Measurements from ENCODE around the gene NSUN4.
"Not testable (repeated sequence)": the region's sequence is repeated elsewhere in the genome, so short reads cannot be mapped to it uniquely, and the experiment has no call there.

NSUN4 gene

DNA sequence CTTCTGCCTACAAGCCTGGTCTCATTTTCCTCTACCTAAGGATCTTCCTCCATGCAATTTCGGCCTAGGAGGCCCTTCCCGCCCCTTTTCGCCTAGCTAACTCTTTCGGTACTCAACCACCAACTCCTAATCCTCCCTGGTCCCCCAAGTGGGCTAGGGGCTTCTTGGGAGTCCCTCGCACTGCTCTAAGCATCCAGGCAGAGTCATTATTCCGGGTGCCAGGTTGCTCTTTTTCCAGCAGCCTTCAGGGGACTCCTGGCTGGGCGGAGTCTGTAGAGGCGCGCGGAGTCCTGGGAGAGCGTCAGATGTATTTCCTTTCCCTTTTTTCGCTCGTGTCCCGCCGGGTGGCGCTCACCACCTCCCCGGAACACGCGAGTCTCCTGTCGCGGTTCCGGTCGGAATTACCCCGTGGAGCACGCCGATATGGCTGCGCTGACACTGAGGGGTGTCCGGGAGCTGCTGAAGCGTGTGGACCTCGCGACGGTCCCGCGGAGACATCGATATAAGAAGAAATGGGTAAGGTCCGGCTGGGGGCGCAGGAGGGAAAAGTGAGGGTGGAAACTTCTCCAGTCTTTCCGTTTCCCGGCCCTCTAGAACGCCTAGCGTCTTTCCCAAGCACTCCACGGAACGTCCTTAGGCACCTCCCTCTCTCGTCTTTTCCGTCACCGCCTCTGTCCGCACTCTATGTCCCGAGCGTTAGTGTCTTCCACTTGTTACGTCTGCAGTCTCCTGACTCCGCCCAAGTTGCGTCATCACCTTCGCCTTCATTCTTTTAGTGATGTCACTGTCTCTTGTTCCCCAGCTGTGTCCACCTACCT, at the start of gene NSUN4:
Gene NSUN4 (plus strand): TSS at position 404 of the 818 bp plus-strand sequence. CDS start 20 bp downstream, at position 424.
- peak; percentile 52 to 66 (median 62) for DNase-seq

DNA sequence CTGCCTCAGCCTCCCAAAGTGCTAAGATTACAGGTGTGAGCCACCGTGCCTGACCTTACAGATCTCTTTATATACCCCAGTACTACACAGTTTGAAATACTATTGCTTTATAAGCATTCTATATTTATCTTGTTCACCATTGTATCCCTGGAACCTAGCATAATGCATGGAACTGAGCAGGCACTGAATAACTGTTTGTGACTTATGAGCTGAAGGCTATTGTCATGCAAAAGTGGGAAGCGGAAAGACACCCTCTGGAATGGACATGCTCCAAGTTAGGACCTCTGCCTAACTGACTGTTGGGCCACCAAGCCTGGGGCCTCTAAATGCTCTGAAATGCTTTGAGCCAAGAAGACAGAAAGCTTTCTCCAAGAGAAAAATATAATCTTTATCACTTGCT, 45.3 kb upstream of the NSUN4 start:
- DNase-seq = no peak

DNA sequence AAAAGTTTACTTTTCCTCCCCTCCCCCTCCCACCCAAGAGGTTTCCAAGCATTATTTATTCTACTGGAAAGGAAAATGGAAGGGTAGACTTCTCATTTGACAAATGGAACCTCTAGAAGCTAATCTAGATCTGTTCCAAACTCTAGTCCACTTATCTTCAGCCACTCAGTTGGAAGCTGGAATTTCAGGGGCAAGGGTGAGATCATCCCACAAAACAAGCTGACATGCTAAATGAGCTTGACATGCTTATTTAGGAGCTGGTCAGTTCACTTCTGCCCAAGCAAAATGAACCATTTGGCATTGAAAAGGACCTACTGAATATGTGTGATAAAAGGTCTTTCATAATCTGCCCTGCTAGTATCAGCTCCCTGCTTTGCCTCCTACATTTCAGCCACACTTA, 42.2 kb upstream of the NSUN4 start:
- no peak for DNase-seq

DNA sequence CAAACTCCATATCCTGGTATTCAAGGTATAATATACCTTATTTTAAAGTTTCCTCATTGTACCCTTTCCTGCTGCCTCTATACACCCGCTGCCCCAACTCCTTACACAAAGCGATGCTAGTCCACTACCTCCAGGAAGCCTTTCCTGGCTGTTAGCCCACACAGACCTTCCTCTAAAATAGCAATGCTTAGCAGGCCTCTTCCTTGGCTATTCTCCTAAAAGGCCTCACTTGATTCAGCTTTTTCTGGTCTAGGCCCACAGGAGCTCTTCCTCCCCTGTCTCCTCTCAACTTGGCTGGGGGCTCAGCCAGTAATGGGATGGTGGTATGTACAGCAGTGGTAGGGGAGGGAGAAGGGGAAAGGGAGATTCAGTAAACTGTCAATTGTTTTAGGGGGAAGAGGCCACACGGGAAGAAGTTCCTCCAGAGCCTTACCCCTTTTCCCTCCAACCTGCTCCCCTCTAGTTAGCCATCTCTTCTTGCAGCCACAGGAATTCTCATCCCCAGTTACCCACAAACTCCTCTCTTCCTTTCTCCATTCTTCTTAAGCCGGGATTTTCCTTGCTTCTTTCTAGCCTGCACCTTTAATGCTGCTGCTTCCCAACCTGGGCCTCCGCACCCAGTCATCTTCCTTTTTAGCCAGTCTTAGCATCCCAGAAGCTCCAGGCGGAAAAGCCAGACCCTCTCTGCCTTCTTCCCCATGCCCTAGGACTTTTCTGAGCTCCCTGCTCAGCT, 39.8 kb upstream of the NSUN4 start:
- no peak for DNase-seq

DNA sequence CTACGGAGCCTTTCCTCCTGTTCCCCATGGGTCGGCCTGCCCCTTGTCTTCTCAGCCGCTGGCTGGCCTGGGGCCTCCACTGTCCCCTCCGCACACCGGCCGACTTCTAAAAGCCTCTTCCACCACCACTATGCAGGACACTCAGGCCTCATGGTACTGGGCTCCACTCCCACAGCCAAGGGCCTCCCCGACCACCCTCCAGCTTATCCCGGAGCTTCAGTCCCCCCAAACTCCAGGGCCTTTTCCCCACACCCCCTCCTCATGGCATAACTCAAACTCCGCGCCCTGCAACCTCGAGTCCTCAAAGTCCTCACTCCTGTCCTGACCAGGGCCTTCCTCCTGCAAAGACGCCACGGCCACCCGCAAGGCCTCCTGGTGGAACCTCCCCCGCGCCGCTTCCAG, 39.2 kb upstream of the NSUN4 start:
- DNase-seq = no peak

DNA sequence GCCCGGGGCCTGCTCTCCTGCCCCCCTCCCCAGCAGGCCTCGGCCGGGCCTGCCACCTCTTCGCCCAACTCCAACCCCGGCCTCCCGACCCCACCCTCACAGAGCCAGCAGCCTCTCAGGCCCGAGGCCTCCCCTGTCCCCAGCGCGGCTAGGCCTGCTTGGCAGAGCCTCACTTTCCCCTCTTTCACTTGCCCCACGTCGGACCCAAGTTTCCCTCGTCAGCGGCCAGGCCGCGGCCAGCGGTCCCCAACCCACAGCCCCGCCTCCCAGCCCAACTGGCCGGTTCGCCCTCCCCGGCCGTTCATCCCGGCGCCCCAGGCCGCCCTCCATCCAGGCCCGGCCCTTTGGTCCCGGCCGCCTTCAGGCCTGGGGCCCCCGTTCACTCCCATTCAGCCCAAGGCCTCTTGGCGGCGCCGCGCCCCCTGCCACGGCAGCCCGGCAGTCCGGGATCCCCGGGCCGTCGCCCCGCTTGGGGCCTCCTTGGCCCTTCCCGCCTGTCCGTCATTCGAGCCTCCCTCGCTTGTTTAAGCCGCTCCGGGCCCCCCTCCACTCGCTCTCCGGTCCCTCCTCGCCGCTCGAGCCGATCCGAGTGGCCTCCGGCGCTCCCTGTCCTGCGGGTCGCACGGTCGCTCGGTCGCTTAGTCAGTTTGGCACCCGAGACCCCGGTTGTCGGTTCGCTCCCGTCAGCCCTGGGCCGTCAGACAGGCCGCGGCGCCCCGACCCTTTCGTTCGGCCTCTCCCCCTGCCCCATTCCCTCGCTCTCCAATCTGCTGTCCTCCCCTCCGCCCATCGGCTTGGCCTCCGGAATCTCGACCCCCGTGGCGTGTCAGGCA, 38.6 kb upstream of the NSUN4 start:
- peak in 3 of 4 experiments; percentile 13 to 45 (median 25) for DNase-seq

DNA sequence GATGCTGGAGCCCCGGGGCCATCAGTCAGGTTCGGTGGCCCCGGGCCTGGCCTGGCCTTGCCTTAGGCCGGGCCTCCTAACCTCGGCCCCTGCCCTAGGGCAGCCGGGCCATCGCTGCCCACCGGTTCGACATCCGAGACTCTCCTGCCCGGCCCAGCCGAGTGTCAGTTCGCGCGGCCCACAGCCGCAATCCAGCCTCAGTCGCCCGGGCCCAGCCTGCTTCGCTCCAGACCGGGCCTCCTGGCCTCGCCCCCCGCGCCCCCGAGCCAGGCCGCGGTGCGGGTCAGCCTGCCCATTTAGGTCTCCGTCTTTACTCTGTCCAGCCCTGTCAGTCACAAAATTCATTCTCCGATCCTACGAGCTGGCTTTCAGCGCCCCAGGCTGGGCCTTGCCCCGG, 38.0 kb upstream of the NSUN4 start:
- no peak for DNase-seq

DNA sequence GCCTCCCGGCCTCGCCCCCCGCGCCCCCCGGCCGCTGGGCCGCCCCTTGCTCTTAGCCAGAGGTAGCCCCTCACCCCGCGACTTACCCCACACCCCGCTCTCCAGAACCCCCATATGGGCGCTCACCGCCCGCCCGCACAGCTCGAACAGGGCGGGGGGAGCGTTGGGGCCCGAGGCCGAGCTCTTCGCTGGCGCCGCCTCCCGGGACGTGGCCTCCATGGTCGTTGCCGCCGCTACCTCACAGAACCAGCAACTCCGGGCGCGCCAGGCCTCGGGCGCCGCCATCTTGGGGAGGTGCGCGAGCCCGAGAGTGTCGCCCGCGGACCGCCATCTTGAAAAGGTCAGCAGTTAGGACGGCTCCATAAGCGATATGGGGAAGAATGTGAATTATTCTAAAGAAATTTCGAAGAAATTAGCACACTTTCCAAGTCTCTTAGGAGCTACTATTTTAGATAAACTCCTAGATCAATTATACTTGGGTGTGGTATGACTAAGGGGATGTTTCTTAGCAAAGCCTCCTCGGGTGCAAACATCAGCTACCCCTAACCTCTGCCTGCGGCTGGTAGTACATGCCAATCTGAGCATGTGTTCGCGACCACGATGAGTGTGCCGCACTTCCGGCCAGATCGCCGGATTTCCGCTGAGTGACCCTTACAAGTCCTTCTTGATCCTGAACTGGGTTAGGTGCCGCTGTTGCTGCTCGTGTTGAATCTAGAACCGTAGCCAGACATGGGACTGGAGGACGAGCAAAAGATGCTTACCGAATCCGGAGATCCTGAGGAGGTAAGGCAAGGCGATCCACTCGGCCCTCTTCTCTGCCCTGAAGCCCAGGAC, 37.4 kb upstream of the NSUN4 start, which contains the start of the genes LRRC41 and UQCRH:
Gene LRRC41 (minus strand): TSS at position 579 of the 834 bp plus-strand sequence. CDS start 294 bp downstream, at position 285.
Gene UQCRH (plus strand): TSS at position 661 of the 834 bp plus-strand sequence. CDS start 69 bp downstream, at position 730.
- DNase-seq = peak; percentile 79 to 90 (median 86)

DNA sequence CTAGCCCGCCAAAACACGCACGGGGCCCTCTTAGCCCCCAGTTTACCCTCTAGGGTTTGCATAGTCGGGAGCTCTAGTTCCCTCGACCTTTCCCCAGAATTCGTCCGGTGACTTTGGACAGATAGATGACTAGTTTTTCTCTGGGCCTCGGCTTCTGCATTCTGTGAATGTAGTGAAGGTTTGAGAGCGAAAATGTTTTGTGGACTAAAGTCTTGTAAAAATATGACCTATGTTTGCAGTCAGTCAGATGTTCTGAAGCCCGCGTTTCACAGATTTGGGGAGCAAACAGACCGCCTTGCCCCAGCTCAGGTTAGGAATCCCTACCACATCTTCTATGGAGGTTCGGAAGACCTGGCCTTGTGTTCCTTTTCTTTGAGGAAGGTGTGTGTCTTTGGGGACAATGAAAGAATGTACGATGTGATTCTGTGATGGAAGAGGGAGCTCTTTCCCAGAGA, 36.7 kb upstream of the NSUN4 start:
- DNase-seq = no peak

DNA sequence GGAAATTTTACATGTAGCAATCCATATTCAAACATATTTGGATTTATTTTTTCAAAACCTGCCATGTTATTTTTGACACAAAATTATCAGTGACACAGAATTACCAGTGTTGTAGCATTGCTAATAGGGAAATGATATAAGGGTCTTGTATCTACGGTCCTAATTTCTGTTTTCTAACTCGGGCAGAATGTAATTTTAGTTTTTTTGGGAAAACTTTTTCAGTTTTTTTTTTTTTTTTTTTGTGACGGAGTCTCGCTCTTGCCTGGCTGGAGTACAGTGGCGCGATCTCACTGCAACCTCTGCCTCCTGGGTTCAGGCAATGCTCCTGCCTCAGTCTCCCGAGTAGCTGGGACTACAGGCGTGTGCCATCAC, 34.5 kb upstream of the NSUN4 start:
- DNase-seq = no peak

DNA sequence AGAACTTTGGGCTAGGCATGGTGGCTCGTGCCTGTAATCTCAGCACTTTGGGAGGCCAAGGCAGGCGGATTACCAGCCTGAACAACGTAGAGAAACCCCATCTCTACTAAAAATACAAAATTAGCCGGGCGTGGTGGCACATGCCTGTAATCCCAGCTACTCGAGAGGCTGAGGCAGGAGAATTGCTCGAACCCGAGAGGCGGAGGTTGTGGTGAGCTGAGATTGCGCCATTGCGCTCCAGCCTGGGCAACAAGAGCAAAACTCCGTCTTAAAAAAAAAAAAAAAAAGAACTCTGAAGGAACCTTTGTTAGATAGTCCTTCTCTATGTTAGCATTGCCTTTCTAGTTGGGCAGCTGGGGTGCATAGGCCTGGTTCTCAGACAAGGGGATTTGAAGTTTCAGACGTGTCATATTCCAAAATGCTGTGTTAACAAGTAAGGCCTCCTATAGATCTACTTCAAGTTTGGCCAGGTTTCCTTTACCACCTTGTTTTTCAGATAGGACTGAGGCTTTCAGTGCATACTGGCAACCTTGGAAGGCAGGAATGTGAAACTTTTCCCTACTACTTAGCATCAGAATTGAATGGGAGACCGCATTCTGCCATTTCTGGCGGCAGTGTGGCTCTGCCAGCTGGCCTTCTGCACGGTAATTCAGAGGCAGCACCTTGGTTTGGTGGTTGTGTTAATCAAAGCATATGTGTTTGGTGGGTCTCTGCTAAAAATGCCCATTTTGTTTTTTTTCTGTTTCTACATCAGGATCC, 31.0 kb upstream of the NSUN4 start:
- no peak for DNase-seq

DNA sequence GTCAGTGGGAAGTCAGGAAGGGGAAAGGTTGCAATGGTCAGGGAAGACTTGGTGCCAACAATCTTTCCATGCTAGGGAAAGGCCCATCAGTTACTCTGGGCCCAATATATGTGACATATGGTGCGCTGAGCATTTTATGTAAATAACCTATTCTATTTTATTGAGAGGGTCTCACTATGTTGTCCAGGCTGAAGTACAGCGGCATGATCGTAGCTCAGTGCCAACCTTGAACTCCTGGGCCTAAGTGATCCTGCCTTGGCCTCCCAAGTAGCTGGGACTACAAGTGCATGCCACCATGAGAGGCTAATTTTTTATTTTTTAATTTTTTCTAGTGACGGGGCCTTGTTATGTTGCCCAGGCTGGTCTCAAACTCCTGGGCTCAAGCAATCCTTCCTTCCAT, 30.3 kb upstream of the NSUN4 start:
- no peak for DNase-seq

DNA sequence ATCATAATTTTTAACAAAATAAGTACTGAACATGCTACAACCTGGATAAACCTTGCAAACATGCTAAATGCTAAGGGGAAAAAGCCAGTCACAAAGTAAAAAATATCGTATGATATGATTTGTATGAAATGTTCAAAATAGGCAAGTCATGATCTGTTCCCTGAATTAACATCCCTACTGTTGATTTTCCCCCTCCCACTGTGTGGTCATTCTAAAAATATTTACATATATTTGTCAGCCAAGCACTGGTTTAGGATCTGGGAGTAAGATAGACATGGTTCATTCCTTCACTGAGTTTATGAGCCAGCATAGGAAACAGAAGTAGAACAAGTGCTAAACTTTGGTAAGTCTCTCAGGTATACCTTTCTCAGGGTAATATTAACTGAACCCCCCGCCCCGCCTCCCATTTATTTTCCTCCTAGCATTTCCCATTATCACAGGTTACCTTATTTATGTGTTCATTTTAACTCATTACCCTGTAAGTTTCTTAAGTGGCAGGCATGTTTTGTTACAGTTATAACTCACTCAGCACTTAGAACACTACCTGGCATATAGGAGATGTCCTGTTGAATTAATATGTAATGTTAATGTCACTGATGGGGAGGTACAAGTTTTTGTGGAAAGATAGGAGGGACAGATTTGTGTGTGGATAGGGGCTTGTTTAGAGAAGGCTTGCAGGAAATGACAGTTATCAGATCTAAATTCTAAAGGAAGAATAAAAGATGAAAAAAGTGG, 24.8 kb upstream of the NSUN4 start:
- no peak for DNase-seq

DNA sequence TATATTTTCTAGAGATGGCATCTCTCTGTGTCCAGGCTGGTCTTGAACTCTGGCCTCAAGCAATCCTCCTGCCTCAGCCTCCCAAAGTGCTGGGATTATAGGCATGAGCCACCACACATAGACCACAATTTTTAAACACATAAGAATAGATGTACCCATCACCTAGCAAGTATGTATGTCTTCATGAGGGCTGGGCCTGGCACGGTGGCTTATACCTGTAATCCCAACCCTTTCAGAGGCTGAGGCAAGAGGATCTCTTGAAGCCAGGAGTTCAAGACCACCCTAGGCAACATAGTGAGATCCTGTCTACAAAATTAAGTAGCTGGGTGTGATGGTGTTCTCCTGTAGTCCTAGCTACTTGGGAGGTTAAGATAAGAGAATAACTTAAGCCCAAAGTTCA, 23.3 kb upstream of the NSUN4 start:
- no peak for DNase-seq

DNA sequence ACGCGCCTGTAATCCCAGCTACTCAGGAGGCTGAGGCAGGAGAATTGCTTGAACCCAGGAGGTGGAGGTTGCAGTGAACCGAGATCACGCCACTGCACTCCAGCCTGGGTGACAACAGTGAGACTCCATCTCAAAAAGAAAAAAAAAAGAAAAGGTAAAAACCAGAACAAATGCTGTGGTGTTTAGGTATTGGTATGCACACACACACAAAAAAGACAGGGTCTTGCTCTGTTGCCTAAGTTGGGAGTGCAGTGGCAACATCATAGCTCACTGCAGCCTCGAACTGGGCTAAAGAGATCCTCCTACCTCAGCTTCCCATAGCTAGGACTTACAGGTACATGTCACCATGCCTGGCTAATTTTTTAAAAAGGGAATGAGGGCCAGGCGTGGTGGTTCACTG, 21.3 kb upstream of the NSUN4 start:
- DNase-seq = not testable (repeated sequence)

DNA sequence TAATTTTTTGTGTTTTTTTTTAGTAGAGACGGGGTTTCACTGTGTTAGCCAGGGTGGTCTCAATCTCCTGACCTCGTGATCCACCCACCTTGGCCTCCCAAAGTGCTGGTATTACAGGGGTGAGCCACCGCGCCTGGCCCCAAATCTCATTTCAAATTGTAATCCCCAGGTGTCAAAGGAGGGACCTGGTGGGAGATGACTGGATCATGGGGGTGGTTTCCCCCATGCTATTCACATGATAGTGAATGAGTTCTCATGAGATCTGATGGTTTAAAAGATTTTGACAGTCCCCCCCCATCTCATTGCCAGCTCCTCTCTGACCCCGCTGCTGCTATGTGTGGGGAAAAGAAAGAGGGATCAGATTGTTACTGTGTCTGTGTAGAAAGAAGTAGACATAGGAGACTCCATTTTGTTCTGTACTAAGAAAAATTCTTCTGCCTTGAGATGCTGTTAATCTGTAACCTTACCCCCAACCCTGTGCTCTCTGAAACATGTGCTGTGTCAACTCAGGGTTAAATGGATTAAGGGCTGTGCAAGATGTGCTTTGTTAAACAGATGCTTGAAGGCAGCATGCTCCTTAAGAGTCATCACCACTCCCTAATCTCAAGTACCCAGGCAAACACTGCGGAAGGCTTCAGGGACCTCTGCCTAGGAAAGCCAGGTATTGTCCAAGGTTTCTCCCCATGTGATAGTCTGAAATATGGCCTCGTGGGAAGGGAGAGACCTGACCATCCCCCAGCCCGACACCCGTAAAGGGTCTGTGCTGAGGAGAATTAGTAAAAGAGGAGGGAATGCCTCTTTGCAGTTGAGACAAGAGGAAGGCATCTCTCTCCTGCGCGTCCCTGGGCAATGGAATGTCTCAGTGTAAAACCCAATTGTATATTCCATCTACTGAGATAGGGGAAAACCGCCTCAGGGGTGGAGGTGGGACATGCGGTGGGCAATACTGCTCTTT, 20.4 kb upstream of the NSUN4 start:
- not testable (repeated sequence) for DNase-seq

DNA sequence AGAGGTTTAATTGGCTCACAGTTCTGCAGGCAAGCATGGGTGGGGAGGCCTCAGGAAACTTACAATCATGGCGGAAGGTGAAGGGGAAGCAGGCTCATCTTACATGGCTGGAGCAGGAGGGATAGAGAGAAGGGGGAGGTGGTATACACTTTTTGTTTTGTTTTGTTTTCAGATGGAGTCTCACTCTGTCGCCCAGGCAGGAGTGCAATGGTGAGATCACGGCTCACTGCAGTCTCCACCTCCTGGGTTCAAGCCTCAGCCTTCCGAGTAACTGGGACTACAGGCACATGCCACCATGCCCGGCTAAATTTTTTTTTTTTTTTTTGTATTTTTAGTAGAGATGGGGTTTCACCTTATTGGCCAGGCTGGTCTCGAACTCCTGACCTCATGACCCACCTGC, 18.4 kb upstream of the NSUN4 start:
- DNase-seq = not testable (repeated sequence)

DNA sequence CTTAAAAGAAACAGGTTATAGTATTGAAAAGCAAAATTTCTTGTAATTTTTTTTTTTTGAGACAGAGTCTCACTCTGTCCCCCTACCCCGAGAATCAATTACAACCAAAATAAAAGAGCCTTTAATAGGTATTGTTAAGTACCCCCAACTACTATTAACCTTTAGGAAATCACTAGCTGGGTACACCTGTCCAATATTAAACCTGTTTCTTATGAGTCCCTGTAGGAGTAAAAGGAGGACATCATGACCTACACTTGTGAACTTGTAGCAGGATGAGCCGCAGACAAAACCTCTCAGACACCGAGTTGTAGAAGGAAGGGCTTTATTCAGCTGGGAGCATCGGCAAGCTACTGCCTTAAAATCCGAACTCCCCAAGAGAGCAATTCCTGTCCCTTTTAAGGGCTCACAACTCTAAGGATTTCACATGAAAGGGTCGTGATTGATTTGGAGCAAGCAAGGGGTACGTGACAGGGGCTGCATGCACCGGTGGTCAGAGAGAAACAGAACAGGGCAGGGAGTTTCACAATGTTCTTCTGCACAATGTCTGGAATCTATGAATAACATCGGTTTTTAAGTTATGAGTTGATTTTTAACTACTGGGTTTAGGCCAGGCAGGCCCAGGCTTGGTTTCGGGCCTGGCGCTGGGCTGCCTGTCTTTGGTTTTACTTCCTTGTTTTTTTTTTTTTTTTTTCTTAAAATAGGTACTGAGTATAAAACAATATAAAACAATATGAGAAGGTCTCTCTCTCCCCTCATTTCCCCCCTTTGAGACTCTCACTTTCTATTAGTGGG, 15.1 kb upstream of the NSUN4 start:
- not testable (repeated sequence) for DNase-seq
